Measurements from ENCODE around the gene DRAXIN.

DRAXIN gene

GRCh38 chr1:11646317-11646716, 45.2 kb upstream of the DRAXIN start:
- ChIA-PET POLR2A (no interaction called here), CTCF (interaction anchor here (0.6 to 2.4 kb wide), 7 partner anchors 9 to 609 kb away, joined by 3 to 17 read pairs (median 4); no protein-coding TSS in a partner anchor)
- TF ChIP-seq HDGF (IDR thresholded peaks at IDR 0.05; ENCODE audit: borderline replicate concordance) (no peak), ELF4 (IDR thresholded peaks at IDR 0.05) (no peak), SUZ12 (IDR thresholded peaks at IDR 0.05) (no peak), CTBP1 (IDR thresholded peaks at IDR 0.05; ENCODE audit: borderline replicate concordance) (no peak), SP1 (IDR thresholded peaks at IDR 0.05) (no peak), FOXK2 (IDR thresholded peaks at IDR 0.05) (no peak), FOXA1 (IDR thresholded peaks at IDR 0.05) (no peak), LEF1 (IDR thresholded peaks at IDR 0.05; ENCODE audit: borderline replicate concordance) (no peak), BHLHE40 (IDR thresholded peaks at IDR 0.05; ENCODE audit: borderline replicate concordance) (no peak), ARNT (IDR thresholded peaks at IDR 0.05) (no peak), ZNF384 (IDR thresholded peaks at IDR 0.05) (no peak), NFRKB (IDR thresholded peaks at IDR 0.05) (no peak), L3MBTL2 (conservative IDR thresholded peaks at IDR 0.05) (no peak), FOXM1 (IDR thresholded peaks at IDR 0.05; ENCODE audit: borderline replicate concordance) (no peak), TARDBP (IDR thresholded peaks at IDR 0.05) (no peak)
- TF ChIP-seq, protein P1, sequence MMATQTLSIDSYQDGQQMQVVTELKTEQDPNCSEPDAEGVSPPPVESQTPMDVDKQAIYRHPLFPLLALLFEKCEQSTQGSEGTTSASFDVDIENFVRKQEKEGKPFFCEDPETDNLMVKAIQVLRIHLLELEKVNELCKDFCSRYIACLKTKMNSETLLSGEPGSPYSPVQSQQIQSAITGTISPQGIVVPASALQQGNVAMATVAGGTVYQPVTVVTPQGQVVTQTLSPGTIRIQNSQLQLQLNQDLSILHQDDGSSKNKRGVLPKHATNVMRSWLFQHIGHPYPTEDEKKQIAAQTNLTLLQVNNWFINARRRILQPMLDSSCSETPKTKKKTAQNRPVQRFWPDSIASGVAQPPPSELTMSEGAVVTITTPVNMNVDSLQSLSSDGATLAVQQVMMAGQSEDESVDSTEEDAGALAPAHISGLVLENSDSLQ (IDR thresholded peaks at IDR 0.05): no peak
- no peak for DNase-seq (ENCODE audit: extremely low spot score)

- no peak for DNase-seq (ENCODE audit: extremely low spot score)
- TF ChIP-seq SUZ12 (IDR thresholded peaks at IDR 0.05) (no peak), LEF1 (IDR thresholded peaks at IDR 0.05; ENCODE audit: borderline replicate concordance) (no peak), SP1 (IDR thresholded peaks at IDR 0.05) (no peak), FOXA1 (IDR thresholded peaks at IDR 0.05) (no peak)
- ChIA-PET CTCF (no interaction called here), POLR2A (no interaction called here)
Measured at GRCh38 chr1:11647333-11647732, 44.2 kb upstream of the DRAXIN start.

- ChIA-PET CTCF (no interaction called here), POLR2A (interaction anchor here (1.1 kb wide), 1 partner anchor 89 kb away, joined by 3 read pairs; no protein-coding TSS in a partner anchor)
- DNase-seq (ENCODE audit: extremely low spot score): no peak
Measured at GRCh38 chr1:11648039-11648438, 43.5 kb upstream of the DRAXIN start.

DNA sequence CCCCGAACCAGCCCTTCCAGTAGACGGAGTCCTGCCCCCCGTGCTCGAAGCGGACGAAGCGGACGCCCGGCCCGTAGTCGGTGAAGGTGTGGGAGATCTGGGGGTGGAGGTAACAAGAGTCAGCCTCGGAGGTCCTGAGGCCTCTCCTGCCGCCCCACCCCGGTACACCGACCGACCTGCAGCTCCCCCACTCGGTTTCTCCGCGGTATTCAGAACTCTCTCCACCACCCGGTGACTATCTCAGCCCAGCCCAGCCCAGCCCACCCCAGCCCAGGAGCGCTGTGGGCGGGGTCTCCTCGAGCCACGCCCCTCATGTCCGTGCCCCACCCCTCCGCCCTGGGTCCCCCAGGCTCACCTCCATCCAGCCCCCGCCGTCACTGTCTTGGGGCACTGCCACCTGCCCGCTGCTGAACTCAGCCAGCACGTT, 42.8 kb upstream of the DRAXIN start:
- peak; percentile 46 for DNase-seq (ENCODE audit: extremely low spot score)
- POLR2A ChIA-PET: interaction anchor here (1.1 kb wide), 1 partner anchor 88 kb away, joined by 3 read pairs; no protein-coding TSS in a partner anchor
- CTCF ChIA-PET: interaction anchor here (0.8 to 3.3 kb wide), 3 partner anchors 71 to 611 kb away, joined by 3 to 19 read pairs (median 3); no protein-coding TSS in a partner anchor
- TF ChIP-seq BHLHE40 (IDR thresholded peaks at IDR 0.05; ENCODE audit: borderline replicate concordance) (no peak), TARDBP (IDR thresholded peaks at IDR 0.05) (no peak), ZNF384 (IDR thresholded peaks at IDR 0.05) (no peak), ARNT (IDR thresholded peaks at IDR 0.05) (no peak), CTBP1 (IDR thresholded peaks at IDR 0.05; ENCODE audit: borderline replicate concordance) (no peak), ELF4 (IDR thresholded peaks at IDR 0.05) (no peak), SUZ12 (IDR thresholded peaks at IDR 0.05) (no peak), HDGF (IDR thresholded peaks at IDR 0.05; ENCODE audit: borderline replicate concordance) (no peak), FOXK2 (IDR thresholded peaks at IDR 0.05) (no peak), L3MBTL2 (conservative IDR thresholded peaks at IDR 0.05) (no peak), FOXM1 (IDR thresholded peaks at IDR 0.05; ENCODE audit: borderline replicate concordance) (no peak), FOXA1 (IDR thresholded peaks at IDR 0.05) (no peak)
- TF ChIP-seq, protein P1 (IDR thresholded peaks at IDR 0.05): no peak

More at GRCh38 chr1:11648039-11648438, 43.5 kb upstream of the DRAXIN start:
- TF ChIP-seq NFRKB (IDR thresholded peaks at IDR 0.05) (no peak), SUZ12 (IDR thresholded peaks at IDR 0.05) (no peak), HDGF (IDR thresholded peaks at IDR 0.05; ENCODE audit: borderline replicate concordance) (no peak), ZNF384 (IDR thresholded peaks at IDR 0.05) (no peak), CTBP1 (IDR thresholded peaks at IDR 0.05; ENCODE audit: borderline replicate concordance) (no peak), TARDBP (IDR thresholded peaks at IDR 0.05) (no peak), FOXK2 (IDR thresholded peaks at IDR 0.05) (no peak), BHLHE40 (IDR thresholded peaks at IDR 0.05; ENCODE audit: borderline replicate concordance) (no peak), FOXM1 (IDR thresholded peaks at IDR 0.05; ENCODE audit: borderline replicate concordance) (no peak), ARNT (IDR thresholded peaks at IDR 0.05) (no peak), LEF1 (IDR thresholded peaks at IDR 0.05; ENCODE audit: borderline replicate concordance) (no peak), ELF4 (IDR thresholded peaks at IDR 0.05) (no peak)
- TF ChIP-seq, protein P1 (IDR thresholded peaks at IDR 0.05): no peak

GRCh38 chr1:11649237-11649623, 42.3 kb upstream of the DRAXIN start:
- CTCF ChIA-PET: interaction anchor here (0.7 to 3.3 kb wide), 7 partner anchors 56 to 612 kb away, joined by 3 to 19 read pairs (median 3); no protein-coding TSS in a partner anchor
- POLR2A ChIA-PET: no interaction called here
- DNase-seq (ENCODE audit: extremely low spot score): no peak
- no peak for TF ChIP-seq FOXK2 (IDR thresholded peaks at IDR 0.05)
- no peak for TF ChIP-seq FOXA1 (IDR thresholded peaks at IDR 0.05)
- TF ChIP-seq BHLHE40 (IDR thresholded peaks at IDR 0.05; ENCODE audit: borderline replicate concordance): no peak
- TF ChIP-seq HDGF (IDR thresholded peaks at IDR 0.05; ENCODE audit: borderline replicate concordance): no peak
- TF ChIP-seq SUZ12 (IDR thresholded peaks at IDR 0.05): no peak
- TF ChIP-seq ARNT (IDR thresholded peaks at IDR 0.05): no peak
- TF ChIP-seq LEF1 (IDR thresholded peaks at IDR 0.05; ENCODE audit: borderline replicate concordance): no peak
- TF ChIP-seq L3MBTL2 (conservative IDR thresholded peaks at IDR 0.05): no peak
- TF ChIP-seq SP1 (IDR thresholded peaks at IDR 0.05): no peak
- TF ChIP-seq FOXM1 (IDR thresholded peaks at IDR 0.05; ENCODE audit: borderline replicate concordance): no peak
- TF ChIP-seq ZNF384 (IDR thresholded peaks at IDR 0.05): no peak
- TF ChIP-seq, protein P1 (IDR thresholded peaks at IDR 0.05): no peak
- TF ChIP-seq CTBP1 (IDR thresholded peaks at IDR 0.05; ENCODE audit: borderline replicate concordance): no peak
- no peak for TF ChIP-seq ELF4 (IDR thresholded peaks at IDR 0.05)
- TF ChIP-seq TARDBP (IDR thresholded peaks at IDR 0.05): no peak
- TF ChIP-seq NFRKB (IDR thresholded peaks at IDR 0.05): no peak
